Measurements from ENCODE around the gene COL8A1. TPM values are rescaled to one million over a fixed set of nuclear protein-coding genes. Genes with fewer than 3 reads are reported as not detected.

The COL8A1 gene
- total RNA-seq, 2 donors from 2014 or later: 0.10 TPM; not detected in 1

DNA sequence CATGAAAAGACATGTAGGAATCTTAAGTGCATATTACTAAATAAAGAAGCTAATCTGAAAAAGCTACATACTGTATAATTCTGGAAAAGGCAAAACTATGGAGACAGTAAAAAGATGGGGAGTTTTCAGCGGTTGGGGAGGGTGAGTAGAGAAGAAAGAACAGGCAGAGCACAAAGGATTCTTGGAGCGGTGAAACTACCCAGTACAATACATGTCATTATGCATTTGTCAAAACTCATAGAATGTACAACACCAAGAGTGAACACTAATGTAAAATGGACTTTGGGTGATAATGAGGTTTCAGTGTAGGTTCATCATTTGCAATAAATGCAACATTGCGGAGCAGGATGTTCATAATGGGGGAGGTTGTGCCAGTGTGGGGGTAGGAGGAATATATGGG lies 133.8 kb downstream of the COL8A1 start:
- Mint-ChIP-seq H3K27me3 (peaks cover 3 to 7% of the 10 kb centered on the region in 2 donors), H3K9me3 (no peaks in the 10 kb centered on the region), H3K36me3 (no peaks in the 10 kb centered on the region), H3K4me3 (no peak overlapping the region), H3K27ac (no peak overlapping the region), H3K4me1 (ENCODE audit: low read depth in 2 of 2) (no peaks in the 10 kb centered on the region)
- no peak for DNase-seq (ENCODE audit: low spot score)
- ATAC-seq: no peak

DNA sequence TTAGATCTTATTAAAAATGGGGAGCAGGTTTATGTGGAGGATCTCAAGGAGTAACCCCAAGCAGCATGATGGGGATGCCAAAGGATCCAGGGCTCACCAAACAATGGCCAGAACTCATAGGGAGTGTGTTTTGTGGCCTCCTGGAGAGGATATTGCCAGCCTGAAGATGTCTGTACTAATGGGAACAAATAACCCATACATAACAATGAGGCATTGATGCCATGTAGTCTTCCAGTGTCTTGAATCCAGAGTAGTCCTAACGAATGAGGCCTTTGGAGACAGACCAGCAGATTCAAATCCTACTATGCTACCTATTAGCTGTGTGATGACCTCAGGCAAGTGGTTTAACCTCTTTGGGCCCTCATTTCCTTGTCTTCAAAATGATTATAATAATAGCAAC lies 134.3 kb downstream of the COL8A1 start:
- Mint-ChIP-seq H3K4me1 (ENCODE audit: low read depth in 2 of 2) (no peaks in the 10 kb centered on the region), H3K9me3 (no peaks in the 10 kb centered on the region), H3K36me3 (no peaks in the 10 kb centered on the region)

DNA sequence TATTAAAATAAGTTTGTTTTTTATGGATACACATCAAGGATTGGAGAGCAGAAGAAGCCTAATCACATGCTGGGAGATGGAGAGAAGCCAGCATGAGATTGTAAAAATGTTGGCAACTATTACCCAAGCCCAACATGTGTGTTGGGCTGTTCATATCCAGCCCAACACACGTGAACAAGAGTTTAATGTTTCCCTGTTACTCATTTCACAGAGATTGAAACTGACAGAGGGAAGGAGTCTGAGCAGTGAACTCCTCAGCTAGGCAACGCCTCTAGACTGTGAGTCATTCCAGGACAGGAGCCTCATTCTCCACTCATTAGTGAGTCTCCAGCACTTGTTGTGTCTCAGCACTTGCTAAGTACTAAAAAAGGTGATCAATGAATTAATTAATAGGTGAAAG lies 136.1 kb downstream of the COL8A1 start:
- DNase-seq (ENCODE audit: low spot score) (no peak), ATAC-seq (peak; percentile 50 to 68)
- Mint-ChIP-seq H3K27me3 (peaks cover 7 to 21% of the 10 kb centered on the region in 2 donors), H3K27ac (no peak overlapping the region), H3K4me3 (no peak overlapping the region), H3K36me3 (no peaks in the 10 kb centered on the region), H3K4me1 (ENCODE audit: low read depth in 2 of 2) (no peaks in the 10 kb centered on the region), H3K9me3 (no peaks in the 10 kb centered on the region)

More for the DNA sequence above, 134.3 kb downstream of the COL8A1 start:
- DNase-seq (ENCODE audit: low spot score) (no peak), ATAC-seq (no peak)
- Mint-ChIP-seq H3K4me3 (no peak overlapping the region), H3K27me3 (peaks cover 4 to 12% of the 10 kb centered on the region in 2 donors), H3K27ac (no peak overlapping the region)

DNA sequence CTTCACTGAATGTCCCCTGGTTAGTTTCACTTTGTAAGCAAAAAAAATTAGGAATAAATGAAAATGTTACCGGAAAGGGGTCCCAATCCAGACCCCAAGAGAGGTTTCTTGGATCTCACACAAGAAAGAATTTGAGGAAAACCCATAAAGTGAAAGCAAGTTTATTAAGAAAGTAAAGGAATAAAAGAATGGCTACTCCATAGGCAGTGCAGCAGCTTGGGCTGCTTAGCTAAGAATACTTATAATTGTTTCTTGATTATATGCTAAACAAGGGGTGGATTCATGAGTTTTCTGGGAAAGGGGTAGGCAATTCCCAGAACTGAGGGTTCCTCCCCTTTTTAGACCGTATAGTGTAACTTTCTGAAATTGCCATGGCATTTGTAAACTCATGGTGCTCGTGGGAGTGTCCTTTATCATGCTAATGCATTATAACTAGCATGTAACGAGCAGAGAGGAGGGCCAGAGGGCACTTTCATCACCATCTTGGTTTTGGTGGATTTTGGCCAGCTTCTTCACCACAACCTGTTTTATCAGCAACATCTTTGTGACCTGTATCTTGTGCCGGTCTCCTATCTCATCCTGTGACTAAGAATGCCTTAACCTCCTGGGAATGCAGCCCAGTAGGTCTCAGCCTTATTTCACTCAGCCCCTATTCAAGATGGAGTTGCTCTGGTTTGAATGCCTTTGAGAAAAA lies 138.3 kb downstream of the COL8A1 start:
- H3K4me1 Mint-ChIP-seq (ENCODE audit: low read depth in 2 of 2): peaks cover 0 to 5% of the 10 kb centered on the region in 2 donors
- no peak overlapping the region for H3K27ac Mint-ChIP-seq
- no peaks in the 10 kb centered on the region for H3K36me3 Mint-ChIP-seq
- ATAC-seq: no peak
- H3K9me3 Mint-ChIP-seq: no peaks in the 10 kb centered on the region
- H3K27me3 Mint-ChIP-seq: peaks cover 11 to 27% of the 10 kb centered on the region in 2 donors
- DNase-seq (ENCODE audit: low spot score): no peak
- H3K4me3 Mint-ChIP-seq: no peak overlapping the region

DNA sequence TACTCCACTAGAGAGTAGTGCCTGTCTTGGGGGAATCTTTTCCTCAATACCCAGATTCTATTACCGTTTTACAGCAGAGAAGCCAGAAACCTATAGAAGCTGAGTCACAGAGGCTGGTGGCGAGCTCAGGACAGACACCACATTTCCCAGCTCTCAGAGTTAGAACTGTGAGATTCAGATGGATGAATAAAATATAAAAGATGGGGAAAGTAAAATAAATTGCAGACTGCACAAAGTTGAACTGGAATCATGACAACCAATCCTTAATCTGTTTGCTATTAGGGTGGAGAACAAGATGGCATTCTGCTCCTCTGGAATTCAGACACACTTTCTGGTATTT lies 138.8 kb downstream of the COL8A1 start:
- no peak overlapping the region for H3K27ac Mint-ChIP-seq
- H3K4me3 Mint-ChIP-seq: no peak overlapping the region
- no peak for DNase-seq (ENCODE audit: low spot score)
- H3K27me3 Mint-ChIP-seq: peaks cover 11 to 32% of the 10 kb centered on the region in 2 donors
- peaks cover 0 to 5% of the 10 kb centered on the region in 2 donors for H3K4me1 Mint-ChIP-seq (ENCODE audit: low read depth in 2 of 2)
- ATAC-seq: no peak
- no peaks in the 10 kb centered on the region for H3K9me3 Mint-ChIP-seq
- no peaks in the 10 kb centered on the region for H3K36me3 Mint-ChIP-seq

DNA sequence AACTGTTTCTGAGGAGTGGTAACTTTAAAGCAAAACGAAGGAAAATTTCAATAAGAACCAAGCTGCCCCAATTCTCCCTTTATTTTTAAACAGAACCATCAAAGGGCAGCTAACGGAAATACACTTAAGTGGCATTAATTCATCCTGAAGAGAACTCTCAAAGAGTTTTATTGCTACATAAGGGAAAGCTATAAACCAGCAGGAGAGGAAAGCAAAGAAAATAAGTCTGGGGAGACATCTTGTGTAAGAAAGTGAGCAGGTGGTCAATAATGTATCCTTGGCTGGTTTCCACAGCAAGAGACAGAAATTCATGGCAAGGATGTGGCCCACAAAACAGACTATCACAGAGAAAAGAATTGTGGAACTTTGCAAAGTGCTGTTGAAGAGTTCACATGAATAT lies 139.3 kb downstream of the COL8A1 start:
- ATAC-seq (no peak), DNase-seq (ENCODE audit: low spot score) (no peak)
- Mint-ChIP-seq H3K27ac (no peak overlapping the region), H3K36me3 (no peaks in the 10 kb centered on the region), H3K27me3 (peaks cover 11 to 32% of the 10 kb centered on the region in 2 donors), H3K4me3 (no peak overlapping the region), H3K9me3 (no peaks in the 10 kb centered on the region), H3K4me1 (ENCODE audit: low read depth in 2 of 2) (peaks cover 0 to 5% of the 10 kb centered on the region in 2 donors)

DNA sequence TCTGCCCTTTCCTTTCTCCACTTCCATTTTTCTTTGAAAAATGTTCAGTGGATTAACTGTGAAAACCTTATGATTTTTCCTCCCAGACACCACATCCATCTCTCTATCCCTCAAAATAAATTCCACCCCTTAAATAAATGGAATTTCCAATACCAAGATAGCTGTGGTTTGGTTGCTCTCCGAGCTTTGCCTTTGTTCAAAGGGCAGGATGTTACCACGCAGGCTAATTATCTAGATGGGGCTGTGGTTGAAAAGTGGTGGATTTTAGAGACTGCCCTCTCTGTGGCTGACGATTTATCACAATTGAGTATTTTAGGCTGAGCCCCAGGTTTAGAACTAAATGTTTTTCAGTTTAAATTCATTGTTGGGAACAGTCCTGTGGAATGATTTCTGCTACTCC lies 142.4 kb downstream of the COL8A1 start:
- H3K27me3 Mint-ChIP-seq: peaks cover 15 to 48% of the 10 kb centered on the region in 2 donors
- H3K4me3 Mint-ChIP-seq: no peak overlapping the region
- H3K9me3 Mint-ChIP-seq: no peaks in the 10 kb centered on the region
- no peak for ATAC-seq
- peaks cover 0 to 5% of the 10 kb centered on the region in 2 donors for H3K4me1 Mint-ChIP-seq (ENCODE audit: low read depth in 2 of 2)
- no peaks in the 10 kb centered on the region for H3K36me3 Mint-ChIP-seq
- H3K27ac Mint-ChIP-seq: no peak overlapping the region
- DNase-seq (ENCODE audit: low spot score): no peak

DNA sequence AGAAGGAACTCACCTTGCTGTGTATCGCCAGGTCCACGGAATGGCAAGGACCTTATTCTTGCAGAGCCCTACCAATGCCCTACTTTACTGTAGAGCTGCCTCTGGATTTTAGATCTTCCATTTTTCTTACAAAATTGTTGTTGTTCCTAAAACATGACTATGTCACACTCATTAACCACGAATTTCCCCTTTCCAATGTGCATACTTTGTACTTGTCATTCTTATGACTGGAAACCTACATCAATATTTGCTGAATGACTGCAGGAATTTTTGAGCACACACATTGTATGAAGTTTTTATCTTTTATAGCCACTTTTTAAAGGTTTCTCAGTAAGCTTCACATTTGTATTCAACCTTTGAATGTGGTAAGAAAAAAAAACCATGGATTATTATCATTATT lies 143.4 kb downstream of the COL8A1 start:
- DNase-seq (ENCODE audit: low spot score) (no peak), ATAC-seq (no peak)
- Mint-ChIP-seq H3K9me3 (no peaks in the 10 kb centered on the region), H3K27me3 (peaks cover 19 to 53% of the 10 kb centered on the region in 2 donors), H3K36me3 (no peaks in the 10 kb centered on the region), H3K4me1 (ENCODE audit: low read depth in 2 of 2) (peaks cover 0 to 5% of the 10 kb centered on the region in 2 donors), H3K4me3 (no peak overlapping the region), H3K27ac (no peak overlapping the region)

DNA sequence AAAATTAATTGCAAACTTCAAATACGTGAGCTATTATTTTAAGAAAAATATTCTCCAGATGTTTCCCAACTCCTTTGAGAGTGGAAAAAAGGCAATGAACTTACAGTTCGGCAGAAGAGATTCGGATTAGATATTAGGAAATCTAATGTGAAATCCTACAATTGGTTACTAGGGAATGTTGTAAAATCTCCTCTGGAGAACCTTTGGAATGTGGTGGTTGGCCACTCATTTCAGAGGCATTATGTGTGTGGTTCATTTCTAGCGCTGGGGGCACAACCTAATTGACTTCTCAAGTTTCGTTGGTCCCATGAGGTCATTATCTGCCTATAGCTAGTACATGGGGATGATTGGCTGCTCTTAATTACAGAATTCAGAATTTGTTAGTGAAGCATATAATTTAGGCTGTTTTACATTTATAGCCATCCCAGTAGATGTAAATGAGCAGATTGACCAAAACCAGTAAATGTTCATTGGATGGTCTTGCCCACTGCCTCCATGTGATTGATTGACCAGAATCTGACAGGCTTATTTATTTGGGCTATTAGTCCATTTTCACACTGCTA lies 144.7 kb downstream of the COL8A1 start:
- H3K9me3 Mint-ChIP-seq: no peaks in the 10 kb centered on the region
- ATAC-seq (no peak), DNase-seq (ENCODE audit: low spot score) (no peak)
- no peak overlapping the region for H3K4me3 Mint-ChIP-seq
- H3K27ac Mint-ChIP-seq: no peak overlapping the region
- peaks cover 15 to 48% of the 10 kb centered on the region in 2 donors for H3K27me3 Mint-ChIP-seq
- no peaks in the 10 kb centered on the region for H3K36me3 Mint-ChIP-seq
- H3K4me1 Mint-ChIP-seq (ENCODE audit: low read depth in 2 of 2): peaks cover 0 to 5% of the 10 kb centered on the region in 2 donors

DNA sequence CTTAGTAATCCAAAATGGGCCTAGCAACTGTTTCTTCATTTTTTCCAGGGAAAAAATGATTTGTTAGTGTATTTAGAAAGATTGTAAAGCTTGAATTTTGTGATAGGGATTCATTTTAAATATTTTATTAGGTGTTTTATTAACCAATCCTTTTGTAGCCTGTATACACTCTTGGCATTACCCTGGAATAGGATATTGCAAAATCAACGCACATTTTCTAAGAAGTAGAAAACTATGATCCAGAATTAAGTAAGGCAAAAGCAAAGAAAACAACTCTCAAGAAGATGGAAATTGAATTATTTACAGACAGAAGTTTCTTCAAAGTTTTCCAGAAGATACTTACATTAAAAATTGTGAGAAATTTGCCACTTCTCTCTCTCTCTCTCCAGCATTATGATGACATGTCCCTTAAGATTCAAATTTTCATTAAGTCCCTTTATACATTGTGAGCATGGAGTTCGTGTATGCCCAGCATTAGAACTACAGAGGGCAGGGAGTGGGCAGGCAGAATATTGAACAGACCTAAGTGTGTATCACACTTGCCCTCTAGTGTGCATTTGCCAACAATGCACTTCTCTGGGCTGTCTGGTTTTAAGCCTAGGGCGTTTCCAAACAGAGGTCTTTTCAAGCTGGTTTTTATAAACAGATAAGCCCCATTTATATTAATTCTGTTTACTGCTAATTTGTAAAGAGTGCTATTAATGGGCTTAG lies 150.8 kb downstream of the COL8A1 start:
- no peak for DNase-seq (ENCODE audit: low spot score)
- H3K36me3 Mint-ChIP-seq: no peaks in the 10 kb centered on the region
- H3K9me3 Mint-ChIP-seq: no peaks in the 10 kb centered on the region
- H3K27me3 Mint-ChIP-seq: peaks cover 19 to 37% of the 10 kb centered on the region in 2 donors
- no peak overlapping the region for H3K4me3 Mint-ChIP-seq
- no peak overlapping the region for H3K27ac Mint-ChIP-seq
- H3K4me1 Mint-ChIP-seq (ENCODE audit: low read depth in 2 of 2): no peaks in the 10 kb centered on the region
- ATAC-seq: peak in 1 of 2 donors; percentile 62

DNA sequence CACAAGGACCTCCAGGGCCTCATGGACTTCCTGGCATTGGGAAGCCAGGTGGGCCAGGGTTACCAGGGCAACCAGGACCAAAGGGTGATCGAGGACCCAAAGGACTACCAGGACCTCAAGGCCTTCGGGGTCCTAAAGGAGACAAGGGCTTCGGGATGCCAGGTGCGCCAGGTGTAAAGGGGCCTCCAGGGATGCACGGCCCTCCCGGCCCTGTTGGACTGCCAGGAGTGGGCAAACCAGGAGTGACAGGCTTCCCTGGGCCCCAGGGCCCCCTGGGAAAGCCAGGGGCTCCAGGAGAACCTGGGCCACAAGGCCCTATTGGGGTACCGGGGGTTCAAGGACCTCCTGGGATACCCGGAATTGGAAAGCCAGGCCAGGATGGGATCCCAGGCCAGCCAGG lies 156.1 kb downstream of the COL8A1 start:
- no peak for ATAC-seq
- peaks cover 12 to 15% of the 10 kb centered on the region in 2 donors for H3K27me3 Mint-ChIP-seq

DNA sequence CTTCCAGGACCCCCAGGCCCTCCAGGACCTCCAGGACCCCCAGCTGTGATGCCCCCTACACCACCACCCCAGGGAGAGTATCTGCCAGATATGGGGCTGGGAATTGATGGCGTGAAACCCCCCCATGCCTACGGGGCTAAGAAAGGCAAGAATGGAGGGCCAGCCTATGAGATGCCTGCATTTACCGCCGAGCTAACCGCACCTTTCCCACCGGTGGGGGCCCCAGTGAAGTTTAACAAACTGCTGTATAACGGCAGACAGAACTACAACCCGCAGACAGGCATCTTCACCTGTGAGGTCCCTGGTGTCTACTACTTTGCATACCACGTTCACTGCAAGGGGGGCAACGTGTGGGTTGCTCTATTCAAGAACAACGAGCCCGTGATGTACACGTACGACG lies 157.2 kb downstream of the COL8A1 start:
- Mint-ChIP-seq H3K27me3 (peaks cover 6 to 10% of the 10 kb centered on the region in 2 donors), H3K4me3 (no peak overlapping the region), H3K36me3 (no peaks in the 10 kb centered on the region), H3K27ac (no peak overlapping the region), H3K4me1 (ENCODE audit: low read depth in 2 of 2) (no peaks in the 10 kb centered on the region), H3K9me3 (no peaks in the 10 kb centered on the region)
- DNase-seq (ENCODE audit: low spot score) (no peak), ATAC-seq (no peak)

More for the DNA sequence above, 156.1 kb downstream of the COL8A1 start:
- Mint-ChIP-seq H3K4me3 (no peak overlapping the region), H3K27ac (no peak overlapping the region), H3K9me3 (no peaks in the 10 kb centered on the region), H3K4me1 (ENCODE audit: low read depth in 2 of 2) (no peaks in the 10 kb centered on the region), H3K36me3 (no peaks in the 10 kb centered on the region)
- DNase-seq (ENCODE audit: low spot score): no peak

DNA sequence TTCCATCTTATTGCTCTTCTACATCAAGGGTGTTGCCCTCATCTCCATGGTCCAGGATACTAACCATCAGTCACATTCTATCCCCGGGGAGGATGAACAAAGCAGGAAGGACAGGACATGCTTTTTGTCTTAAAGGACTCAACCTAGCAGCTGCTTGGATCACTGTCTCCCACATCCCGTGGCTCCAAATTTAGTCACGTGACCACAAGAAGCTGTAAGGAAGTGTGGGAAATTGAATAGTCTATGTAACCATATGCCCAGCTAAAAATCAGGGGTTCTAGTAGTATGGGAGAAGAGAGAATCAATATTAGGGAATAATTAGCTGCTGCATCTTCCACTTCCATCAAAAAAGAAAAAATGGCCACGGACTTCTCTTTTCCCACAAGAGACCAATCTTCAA lies 161.0 kb downstream of the COL8A1 start:
- H3K27ac Mint-ChIP-seq: no peak overlapping the region
- peaks cover 0 to 3% of the 10 kb centered on the region in 2 donors for H3K27me3 Mint-ChIP-seq
- no peaks in the 10 kb centered on the region for H3K36me3 Mint-ChIP-seq
- ATAC-seq: no peak
- H3K9me3 Mint-ChIP-seq: no peaks in the 10 kb centered on the region
- H3K4me1 Mint-ChIP-seq (ENCODE audit: low read depth in 2 of 2): no peaks in the 10 kb centered on the region
- no peak overlapping the region for H3K4me3 Mint-ChIP-seq
- no peak for DNase-seq (ENCODE audit: low spot score)

DNA sequence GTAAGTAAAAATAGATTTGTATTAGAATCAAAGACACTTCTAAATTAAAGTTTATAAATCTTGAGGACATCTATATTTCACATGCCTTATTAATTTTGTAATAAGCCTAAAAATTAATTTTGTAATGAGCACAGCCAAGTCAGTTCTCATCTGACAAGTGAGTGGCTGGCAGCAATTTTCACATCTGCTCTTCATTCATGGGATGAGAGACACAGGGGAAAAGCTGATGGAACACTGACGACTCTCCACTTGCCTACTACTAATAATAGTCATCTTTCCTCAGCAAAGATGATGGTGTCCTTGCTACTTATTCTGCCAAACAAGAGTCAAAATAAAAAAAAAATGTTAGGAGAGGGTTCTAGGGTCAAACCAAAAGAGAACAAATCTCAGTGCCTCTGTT lies 164.9 kb downstream of the COL8A1 start:
- peaks cover 8% of the 10 kb centered on the region for H3K36me3 Mint-ChIP-seq
- no peak overlapping the region for H3K27ac Mint-ChIP-seq
- DNase-seq (ENCODE audit: low spot score): no peak
- H3K4me3 Mint-ChIP-seq: no peak overlapping the region
- H3K9me3 Mint-ChIP-seq: peaks cover 7% of the 10 kb centered on the region
- peaks cover 0 to 8% of the 10 kb centered on the region in 2 donors for H3K27me3 Mint-ChIP-seq
- ATAC-seq: no peak
- no peaks in the 10 kb centered on the region for H3K4me1 Mint-ChIP-seq (ENCODE audit: low read depth in 2 of 2)

Measured in natural killer cell treated with Interleukin-12 subunit alpha and Interleukin-12 subunit beta and Interleukin-15 and Interleukin-18, amount 100 ng/mL, for 72 hours (primary cell).